HG02938 (cell line): ENCODE measurements around the gene LTV1.

ENCODE experiments used
- ATAC-seq: cut with Tn5 transposase; IDR thresholded peaks from one replicate; pipeline ENCODE4 v1.9.1; 2021; ENCODE audit warnings: mild to moderate bottlenecking, moderate library complexity; ENCODE audit not compliant: unreplicated experiment

LTV1 gene

GRCh38 chr6:143884216-143884900 lies 41.2 kb downstream of the LTV1 start:
- ATAC-seq = no peak

GRCh38 chr6:143885116-143885515 lies 42.0 kb downstream of the LTV1 start:
- ATAC-seq = no peak

- no peak for ATAC-seq
These were observed 51.5 kb downstream of the LTV1 start for GRCh38 chr6:143894655-143895054.

- ATAC-seq = no peak
These were observed 53.2 kb downstream of the LTV1 start for GRCh38 chr6:143896126-143896860.

- no peak for ATAC-seq
These were observed 57.2 kb downstream of the LTV1 start for GRCh38 chr6:143900358-143900757.

DNA sequence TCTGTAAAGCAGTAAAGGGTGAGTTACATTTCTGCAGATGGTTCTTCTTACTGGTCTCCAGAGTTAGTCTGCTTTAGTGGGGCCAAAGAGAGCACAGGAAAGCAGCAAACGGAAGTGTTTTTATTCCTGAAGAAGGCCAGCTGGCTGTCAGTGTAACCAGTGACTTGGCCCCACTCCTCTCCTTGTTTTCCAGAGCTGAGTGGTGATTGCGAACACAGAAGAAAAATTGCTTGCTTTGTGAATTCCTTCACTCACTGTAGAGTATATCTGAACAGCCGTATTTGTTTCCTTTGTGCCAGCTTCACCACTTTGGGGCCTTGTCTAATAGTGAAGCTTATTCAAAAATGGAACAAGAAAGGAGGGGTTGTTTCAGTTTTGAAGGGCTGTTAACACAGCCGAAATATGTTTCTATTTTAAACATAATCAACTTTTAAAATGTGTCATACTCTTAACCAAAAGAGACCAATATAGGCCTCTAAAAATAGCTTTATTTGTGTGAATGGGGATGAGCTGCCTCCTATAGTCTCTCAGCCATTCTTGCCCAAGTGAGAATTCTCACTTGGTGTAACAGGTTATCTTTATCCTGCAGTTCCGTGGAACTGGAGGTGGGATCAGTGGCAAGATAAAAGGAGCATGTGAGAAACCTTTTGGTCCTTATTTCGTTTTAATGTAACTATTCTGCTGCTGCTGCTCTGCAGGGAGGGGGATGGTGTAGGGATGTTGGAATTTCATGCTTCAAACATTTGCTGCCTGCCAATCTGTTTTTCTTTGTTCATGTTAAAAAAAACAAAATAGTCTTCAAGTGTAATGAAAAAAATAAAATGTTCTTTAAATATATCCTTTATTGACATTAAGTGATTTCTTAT lies 59.0 kb downstream of the LTV1 start:
- peak; percentile 98 for ATAC-seq

GRCh38 chr6:143902827-143903226 lies 59.7 kb downstream of the LTV1 start:
- no peak for ATAC-seq

DNA sequence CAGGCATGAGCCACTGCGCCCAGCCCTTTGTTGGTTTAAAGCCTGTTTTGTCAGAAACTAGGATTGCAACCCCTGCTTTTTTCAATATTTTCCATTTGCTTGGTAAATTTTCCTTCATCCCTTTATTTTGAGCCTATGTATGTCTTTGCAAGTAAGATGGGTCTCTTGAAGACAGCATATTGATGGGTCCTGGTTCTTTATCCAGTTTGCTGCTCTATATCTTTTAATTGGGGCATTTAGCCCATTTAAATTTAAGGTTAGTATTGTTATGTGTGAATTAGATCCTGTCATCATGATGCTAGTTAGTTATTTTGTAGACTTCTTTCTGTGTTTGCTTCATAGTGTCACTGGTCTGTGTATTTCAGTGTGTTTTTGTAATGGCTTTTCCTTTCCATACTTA lies 67.9 kb downstream of the LTV1 start:
- no peak for ATAC-seq

GRCh38 chr6:143912671-143913070 lies 69.5 kb downstream of the LTV1 start:
- ATAC-seq = no peak
